Body of pancreas (tissue), 4 donors: ENCODE data around the gene PWP1.

Source experiments
- POLR2A ChIP-seq, 3 donors: fragments of 450-650 bp; IDR thresholded peaks; one replicate each; pipeline ENCODE4 v1.6.1; 2016; ENCODE audit warnings: antibody characterized with exemption in 3 of 3, mild to moderate bottlenecking in 2 of 3
- TF ChIP-seq, protein P1 (sequence below), 7 experiments: fragments of 450-650 bp in 4 of 7; fragments of 200-600 bp in 3 of 7; sonication (generic) in 3 of 7; IDR thresholded peaks; one replicate each; pipeline ENCODE4 v1.5.1; 2016 to 2019; ENCODE audit warnings: antibody characterized with exemption in 7 of 7

DNA sequence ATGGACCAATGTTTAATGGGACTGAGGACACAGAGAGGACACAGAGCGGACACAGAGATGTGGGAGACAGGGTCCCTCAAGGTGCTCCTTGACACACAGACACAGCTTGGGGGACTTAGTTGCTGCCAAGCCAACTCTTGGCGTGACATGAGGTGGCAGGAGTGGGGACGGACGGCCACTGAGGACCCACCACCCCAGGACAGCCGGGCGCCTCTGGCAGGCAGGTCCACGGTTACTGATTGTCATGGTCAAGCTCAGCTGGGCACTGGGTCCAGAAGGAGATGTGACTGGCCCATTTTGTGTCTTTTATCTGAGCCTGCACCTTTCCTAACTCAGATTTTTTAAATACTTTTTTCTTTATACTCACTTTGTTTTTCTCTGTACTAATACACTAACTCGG is 15.7 kb upstream of the PWP1 start:
- TF ChIP-seq, protein P1, sequence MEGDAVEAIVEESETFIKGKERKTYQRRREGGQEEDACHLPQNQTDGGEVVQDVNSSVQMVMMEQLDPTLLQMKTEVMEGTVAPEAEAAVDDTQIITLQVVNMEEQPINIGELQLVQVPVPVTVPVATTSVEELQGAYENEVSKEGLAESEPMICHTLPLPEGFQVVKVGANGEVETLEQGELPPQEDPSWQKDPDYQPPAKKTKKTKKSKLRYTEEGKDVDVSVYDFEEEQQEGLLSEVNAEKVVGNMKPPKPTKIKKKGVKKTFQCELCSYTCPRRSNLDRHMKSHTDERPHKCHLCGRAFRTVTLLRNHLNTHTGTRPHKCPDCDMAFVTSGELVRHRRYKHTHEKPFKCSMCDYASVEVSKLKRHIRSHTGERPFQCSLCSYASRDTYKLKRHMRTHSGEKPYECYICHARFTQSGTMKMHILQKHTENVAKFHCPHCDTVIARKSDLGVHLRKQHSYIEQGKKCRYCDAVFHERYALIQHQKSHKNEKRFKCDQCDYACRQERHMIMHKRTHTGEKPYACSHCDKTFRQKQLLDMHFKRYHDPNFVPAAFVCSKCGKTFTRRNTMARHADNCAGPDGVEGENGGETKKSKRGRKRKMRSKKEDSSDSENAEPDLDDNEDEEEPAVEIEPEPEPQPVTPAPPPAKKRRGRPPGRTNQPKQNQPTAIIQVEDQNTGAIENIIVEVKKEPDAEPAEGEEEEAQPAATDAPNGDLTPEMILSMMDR (IDR thresholded peaks at IDR 0.05) = no peak
- TF ChIP-seq POLR2A (IDR thresholded peaks at IDR 0.05) = no peak
